Measurements from ENCODE around the gene MCF2L2.
"Not testable (repeated sequence)": the region's sequence is repeated elsewhere in the genome, so short reads cannot be mapped to it uniquely, and the experiment has no call there.

The MCF2L2 gene

DNA sequence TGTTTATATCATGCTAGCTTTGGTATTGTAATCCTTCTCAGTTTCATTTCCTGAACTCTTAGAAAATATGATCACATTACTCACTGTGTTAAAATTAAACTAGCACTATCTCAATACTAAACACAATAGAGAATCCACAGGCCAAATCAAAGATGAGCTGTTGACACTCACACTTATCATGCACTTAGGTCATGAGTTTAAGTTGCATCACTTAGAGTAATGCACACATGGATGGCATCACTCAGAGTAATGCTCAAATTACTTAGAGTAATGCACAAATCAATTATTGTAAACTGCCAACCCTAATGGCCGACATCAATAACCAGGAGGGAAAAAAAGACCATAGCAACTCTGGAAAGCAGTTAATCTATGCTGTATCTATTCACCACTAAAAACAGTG lies 40.0 kb upstream of the MCF2L2 start:
- H3K4me3 ChIP-seq (ENCODE audit: low read depth, low read length), result no peak overlapping the region
- TF ChIP-seq, protein P1, sequence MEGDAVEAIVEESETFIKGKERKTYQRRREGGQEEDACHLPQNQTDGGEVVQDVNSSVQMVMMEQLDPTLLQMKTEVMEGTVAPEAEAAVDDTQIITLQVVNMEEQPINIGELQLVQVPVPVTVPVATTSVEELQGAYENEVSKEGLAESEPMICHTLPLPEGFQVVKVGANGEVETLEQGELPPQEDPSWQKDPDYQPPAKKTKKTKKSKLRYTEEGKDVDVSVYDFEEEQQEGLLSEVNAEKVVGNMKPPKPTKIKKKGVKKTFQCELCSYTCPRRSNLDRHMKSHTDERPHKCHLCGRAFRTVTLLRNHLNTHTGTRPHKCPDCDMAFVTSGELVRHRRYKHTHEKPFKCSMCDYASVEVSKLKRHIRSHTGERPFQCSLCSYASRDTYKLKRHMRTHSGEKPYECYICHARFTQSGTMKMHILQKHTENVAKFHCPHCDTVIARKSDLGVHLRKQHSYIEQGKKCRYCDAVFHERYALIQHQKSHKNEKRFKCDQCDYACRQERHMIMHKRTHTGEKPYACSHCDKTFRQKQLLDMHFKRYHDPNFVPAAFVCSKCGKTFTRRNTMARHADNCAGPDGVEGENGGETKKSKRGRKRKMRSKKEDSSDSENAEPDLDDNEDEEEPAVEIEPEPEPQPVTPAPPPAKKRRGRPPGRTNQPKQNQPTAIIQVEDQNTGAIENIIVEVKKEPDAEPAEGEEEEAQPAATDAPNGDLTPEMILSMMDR (IDR thresholded peaks at IDR 0.05; ENCODE audit: low read depth, low read length, missing control alignments), result no peak
- no peak for DNase-seq (ENCODE audit: low read depth)

DNA sequence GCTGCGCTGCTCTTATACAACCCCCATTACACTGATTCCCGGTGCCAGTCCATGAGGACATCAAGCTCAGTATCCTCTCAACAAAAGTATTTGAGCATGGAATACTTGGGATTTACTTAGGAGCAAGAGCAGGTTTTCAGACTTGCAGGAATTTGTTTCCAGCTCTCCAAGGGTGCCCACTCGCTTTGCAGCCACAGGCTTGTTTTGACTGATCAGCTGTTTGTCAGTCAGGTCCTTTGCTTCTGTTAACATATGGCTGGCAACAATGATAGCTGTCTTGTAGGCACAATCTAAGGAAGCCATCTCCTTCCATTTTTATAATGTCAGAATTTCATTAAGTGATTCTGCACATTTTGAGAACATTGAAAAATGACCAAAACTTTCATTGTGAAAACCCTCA lies 38.2 kb upstream of the MCF2L2 start:
- no peak for DNase-seq (ENCODE audit: low read depth)
- TF ChIP-seq, protein P1 (IDR thresholded peaks at IDR 0.05; ENCODE audit: low read depth, low read length, missing control alignments), result no peak
- no peak overlapping the region for H3K4me3 ChIP-seq (ENCODE audit: low read depth, low read length)

DNA sequence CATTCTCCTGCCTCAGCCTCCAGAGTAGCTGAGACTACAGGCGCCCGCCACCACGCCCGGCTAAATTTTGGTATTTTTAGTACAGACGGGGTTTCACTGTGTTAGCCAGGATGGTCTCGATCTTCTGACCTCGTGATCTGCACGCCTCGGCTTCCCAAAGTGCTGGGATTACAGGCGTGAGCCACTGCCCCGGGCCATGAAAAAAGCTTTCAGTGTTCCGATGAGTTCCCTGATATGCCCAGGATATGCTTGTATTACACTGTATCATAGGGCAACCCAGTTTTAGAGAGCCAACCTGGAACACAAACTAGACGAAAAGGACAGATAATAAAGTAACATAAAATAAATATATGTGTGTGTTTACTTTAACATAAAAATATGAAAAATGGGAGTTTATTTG lies 37.3 kb upstream of the MCF2L2 start:
- not testable (repeated sequence) for DNase-seq (ENCODE audit: low read depth); H3K4me3 ChIP-seq (ENCODE audit: low read depth, low read length)

DNA sequence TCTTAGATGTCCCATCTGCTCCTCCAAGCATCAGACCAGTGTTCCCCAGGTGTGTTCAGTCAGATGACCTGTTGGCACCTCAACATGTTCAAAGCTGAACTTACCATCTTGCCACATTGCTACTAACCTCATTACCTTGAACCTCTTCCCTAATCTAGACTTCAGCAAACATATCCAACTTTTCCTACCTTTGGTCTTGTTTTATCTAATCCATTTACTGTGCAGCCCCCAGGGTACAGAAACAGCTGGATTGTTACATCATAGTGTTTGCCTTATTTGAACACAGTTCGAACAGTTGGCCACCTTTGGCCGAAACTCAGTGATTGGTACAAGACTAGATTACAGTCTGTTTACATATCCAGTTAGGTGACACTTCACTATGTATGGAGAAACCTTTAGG lies 36.1 kb upstream of the MCF2L2 start:
- TF ChIP-seq, protein P1 (IDR thresholded peaks at IDR 0.05; ENCODE audit: low read depth, low read length, missing control alignments), result no peak
- H3K4me3 ChIP-seq (ENCODE audit: low read depth, low read length), result no peak overlapping the region
- no peak for DNase-seq (ENCODE audit: low read depth)

DNA sequence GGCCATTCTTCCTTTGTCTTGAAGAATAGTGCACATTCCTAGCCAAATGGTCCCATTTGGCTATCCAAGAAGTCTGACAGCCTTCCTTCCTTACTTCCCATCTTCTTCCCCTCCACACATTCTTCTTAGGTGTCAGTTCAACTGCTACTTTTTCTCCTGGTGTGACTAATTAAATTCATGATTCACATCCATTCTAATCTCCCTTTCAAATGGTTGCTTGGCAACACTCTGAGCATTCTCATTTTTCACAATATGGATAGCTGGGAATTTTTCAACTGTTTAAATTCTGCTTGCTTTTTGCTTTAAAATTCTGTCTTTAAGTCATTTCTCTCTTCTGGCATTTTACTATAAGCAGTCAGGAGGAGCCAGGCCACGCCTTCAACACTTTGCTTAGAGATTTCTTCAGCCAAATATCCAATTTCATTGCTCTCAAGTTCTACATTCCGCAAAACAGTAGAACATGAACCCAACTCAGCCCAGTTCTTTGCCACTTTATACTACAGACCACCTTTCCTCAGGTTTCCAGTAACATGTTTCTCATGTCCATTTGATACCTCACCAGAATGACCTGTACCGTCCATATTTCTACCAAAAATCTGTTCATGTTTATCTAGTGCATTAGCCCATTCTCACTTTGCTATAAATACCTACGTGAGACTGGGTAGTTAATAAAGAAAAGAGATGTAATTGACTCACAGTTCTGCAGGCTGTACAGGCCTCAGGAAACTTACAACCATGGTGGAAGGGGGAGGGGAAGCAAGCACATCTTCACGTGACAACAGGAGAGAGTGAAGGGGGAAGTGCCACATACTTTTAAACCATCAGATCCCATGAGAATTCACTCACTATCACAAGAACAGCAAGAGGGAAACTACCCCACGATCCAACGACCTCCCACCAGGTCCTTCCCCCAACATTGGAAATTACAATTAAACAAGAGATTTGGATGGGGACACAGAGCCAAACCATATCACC lies 31.9 kb upstream of the MCF2L2 start:
- TF ChIP-seq, protein P1 (IDR thresholded peaks at IDR 0.05; ENCODE audit: low read depth, low read length, missing control alignments), result no peak
- no peak overlapping the region for H3K4me3 ChIP-seq (ENCODE audit: low read depth, low read length)
- DNase-seq (ENCODE audit: low read depth), result no peak

DNA sequence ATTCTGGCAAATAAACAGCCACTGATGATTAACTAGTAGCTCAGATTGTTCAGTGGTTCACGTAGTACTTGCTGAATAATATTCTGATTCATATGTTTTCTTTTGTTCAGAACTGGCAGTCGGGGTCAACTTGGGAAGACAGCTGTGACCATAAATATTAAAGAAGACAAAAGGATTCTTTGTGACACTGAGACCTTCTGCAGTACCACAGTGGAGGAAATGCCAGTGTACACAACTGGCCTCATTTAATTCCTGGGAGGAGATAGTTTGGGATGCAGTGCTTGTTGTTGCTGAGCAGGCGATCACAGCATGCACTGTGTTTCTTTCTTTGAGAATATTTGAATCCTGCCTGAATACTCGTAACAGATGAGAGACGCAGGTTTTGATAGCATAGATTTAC lies 26.7 kb upstream of the MCF2L2 start:
- DNase-seq (ENCODE audit: low read depth), result no peak
- TF ChIP-seq, protein P1 (IDR thresholded peaks at IDR 0.05; ENCODE audit: low read depth, low read length, missing control alignments), result no peak
- H3K4me3 ChIP-seq (ENCODE audit: low read depth, low read length), result no peak overlapping the region

DNA sequence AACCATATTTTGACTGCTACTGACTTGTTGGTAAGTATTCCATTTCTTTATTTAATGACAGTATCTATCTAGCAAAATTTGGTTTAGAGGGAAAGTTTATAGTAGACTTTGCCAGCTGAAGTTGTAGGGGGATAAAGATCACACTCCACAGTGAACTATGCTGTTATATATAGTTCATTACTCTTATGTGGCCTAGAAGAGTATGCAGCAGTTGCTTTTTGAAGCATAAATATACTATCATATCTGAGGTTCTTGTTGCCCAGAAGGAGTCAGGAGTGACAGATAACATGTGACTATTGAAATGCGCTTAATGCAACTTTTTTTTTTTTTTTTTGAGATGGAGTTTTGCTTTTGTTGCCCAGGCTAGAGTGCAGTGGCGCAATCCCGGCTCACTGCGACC lies 25.6 kb upstream of the MCF2L2 start:
- DNase-seq (ENCODE audit: low read depth), result no peak
- H3K4me3 ChIP-seq (ENCODE audit: low read depth, low read length), result no peak overlapping the region
- TF ChIP-seq, protein P1 (IDR thresholded peaks at IDR 0.05; ENCODE audit: low read depth, low read length, missing control alignments), result no peak
